Measurements from ENCODE around the gene GRIN2B. TPM values are rescaled to one million over a fixed set of nuclear protein-coding genes. Genes with fewer than 3 reads are reported as not detected.

GRIN2B gene
- total RNA-seq, 1 donor from 2014 or later = 0.11 TPM

- H3K4me1 ChIP-seq = no peaks in the 10 kb centered on the region
- DNase-seq (ENCODE audit: low spot score in 2 of 2) = no peak
- H3K27me3 ChIP-seq = no peaks in the 10 kb centered on the region
- TF ChIP-seq, protein P1, sequence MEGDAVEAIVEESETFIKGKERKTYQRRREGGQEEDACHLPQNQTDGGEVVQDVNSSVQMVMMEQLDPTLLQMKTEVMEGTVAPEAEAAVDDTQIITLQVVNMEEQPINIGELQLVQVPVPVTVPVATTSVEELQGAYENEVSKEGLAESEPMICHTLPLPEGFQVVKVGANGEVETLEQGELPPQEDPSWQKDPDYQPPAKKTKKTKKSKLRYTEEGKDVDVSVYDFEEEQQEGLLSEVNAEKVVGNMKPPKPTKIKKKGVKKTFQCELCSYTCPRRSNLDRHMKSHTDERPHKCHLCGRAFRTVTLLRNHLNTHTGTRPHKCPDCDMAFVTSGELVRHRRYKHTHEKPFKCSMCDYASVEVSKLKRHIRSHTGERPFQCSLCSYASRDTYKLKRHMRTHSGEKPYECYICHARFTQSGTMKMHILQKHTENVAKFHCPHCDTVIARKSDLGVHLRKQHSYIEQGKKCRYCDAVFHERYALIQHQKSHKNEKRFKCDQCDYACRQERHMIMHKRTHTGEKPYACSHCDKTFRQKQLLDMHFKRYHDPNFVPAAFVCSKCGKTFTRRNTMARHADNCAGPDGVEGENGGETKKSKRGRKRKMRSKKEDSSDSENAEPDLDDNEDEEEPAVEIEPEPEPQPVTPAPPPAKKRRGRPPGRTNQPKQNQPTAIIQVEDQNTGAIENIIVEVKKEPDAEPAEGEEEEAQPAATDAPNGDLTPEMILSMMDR (IDR thresholded peaks at IDR 0.05) = no peak
- H3K27ac ChIP-seq = no peak overlapping the region
- intact Hi-C loops (cut with DNase I) = no loop called here
- H3K36me3 ChIP-seq = no peaks in the 10 kb centered on the region
- H3K9me3 ChIP-seq = no peaks in the 10 kb centered on the region
- H3K4me3 ChIP-seq = no peak overlapping the region
Measured at GRCh38 chr12:13959131-13959723, 22.2 kb downstream of the GRIN2B start.

DNA sequence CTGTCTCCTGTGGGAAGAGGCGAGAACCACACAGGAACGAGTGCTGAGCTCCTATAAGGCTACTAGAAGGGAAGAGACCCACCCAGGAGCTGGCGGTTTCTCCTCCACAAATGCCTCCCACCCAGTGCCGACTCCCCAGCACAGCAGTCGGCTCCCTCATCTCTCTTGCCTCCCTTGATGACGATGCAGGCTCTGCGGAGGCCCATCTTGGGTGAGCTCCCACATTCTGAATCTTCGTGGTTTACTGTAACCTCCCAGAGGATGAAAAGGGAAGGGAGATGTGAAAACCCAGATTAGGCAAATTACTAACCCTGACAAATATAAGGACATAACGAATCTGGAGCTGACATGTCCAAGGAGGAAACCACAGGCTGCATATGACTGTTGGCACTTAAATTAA, 23.8 kb downstream of the GRIN2B start:
- H3K27me3 ChIP-seq = no peaks in the 10 kb centered on the region
- TF ChIP-seq, protein P1 (IDR thresholded peaks at IDR 0.05) = no peak
- no peak overlapping the region for H3K4me3 ChIP-seq
- no peaks in the 10 kb centered on the region for H3K9me3 ChIP-seq
- H3K36me3 ChIP-seq = no peaks in the 10 kb centered on the region
- DNase-seq (ENCODE audit: low spot score in 2 of 2) = no peak
- intact Hi-C loops (cut with DNase I) = no loop called here
- H3K4me1 ChIP-seq = no peaks in the 10 kb centered on the region
- H3K27ac ChIP-seq = no peak overlapping the region

DNA sequence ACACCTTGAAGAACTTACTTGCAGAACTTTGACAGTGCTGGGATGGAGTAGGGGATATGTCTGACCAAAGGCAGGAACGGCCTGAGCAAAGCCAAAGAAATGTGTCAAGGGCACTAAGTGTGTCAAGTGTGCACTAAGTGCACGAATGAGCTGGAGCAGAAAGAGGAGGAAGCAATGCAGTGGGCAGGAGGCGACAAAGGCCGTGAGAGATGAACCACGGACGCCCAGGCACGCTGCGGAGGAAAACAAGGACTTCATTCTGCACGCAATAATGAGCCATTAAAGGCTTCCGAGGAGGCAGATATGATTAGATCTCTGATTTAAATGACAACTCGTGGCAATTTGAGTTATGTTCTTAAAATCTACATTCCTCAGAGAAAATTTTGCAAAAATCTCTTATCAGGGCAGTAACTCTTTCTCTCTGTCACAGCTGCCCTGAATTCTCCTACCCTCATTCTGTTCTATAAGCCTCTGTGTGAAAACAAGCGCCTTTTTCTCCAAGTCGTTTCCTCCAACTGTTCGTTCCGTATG, 25.3 kb downstream of the GRIN2B start:
- Histone ChIP-seq H3K27me3 (no peaks in the 10 kb centered on the region), H3K4me1 (no peaks in the 10 kb centered on the region), H3K4me3 (no peak overlapping the region), H3K36me3 (no peaks in the 10 kb centered on the region), H3K9me3 (no peaks in the 10 kb centered on the region), H3K27ac (no peak overlapping the region)
- no peak for DNase-seq (ENCODE audit: low spot score in 2 of 2)
- intact Hi-C loops (cut with DNase I) = no loop called here
- TF ChIP-seq, protein P1 (IDR thresholded peaks at IDR 0.05) = no peak

DNA sequence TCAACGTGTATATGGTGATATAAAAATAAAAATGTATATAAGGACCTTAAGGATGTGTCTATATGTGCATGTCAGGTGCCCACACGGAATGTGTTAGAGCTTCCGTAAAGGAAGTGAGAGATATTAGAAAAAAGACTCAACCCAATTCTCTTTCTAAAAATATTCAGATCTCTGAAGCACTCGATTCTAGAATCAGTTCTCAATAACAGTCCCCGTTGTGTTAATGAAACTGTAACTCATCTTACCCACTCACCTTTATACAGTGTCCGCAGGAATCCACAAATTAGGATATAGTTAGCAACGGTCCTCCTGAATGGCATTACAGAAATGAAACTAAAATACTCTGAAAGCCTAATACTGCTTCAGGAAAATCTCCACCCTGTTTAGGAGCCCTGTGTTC, 29.3 kb downstream of the GRIN2B start:
- Histone ChIP-seq H3K36me3 (no peaks in the 10 kb centered on the region), H3K4me3 (no peak overlapping the region), H3K27me3 (no peaks in the 10 kb centered on the region), H3K9me3 (no peaks in the 10 kb centered on the region), H3K4me1 (no peaks in the 10 kb centered on the region), H3K27ac (no peak overlapping the region)
- intact Hi-C loops (cut with DNase I) = no loop called here
- no peak for DNase-seq (ENCODE audit: low spot score in 2 of 2)
- TF ChIP-seq, protein P1 (IDR thresholded peaks at IDR 0.05) = no peak

DNA sequence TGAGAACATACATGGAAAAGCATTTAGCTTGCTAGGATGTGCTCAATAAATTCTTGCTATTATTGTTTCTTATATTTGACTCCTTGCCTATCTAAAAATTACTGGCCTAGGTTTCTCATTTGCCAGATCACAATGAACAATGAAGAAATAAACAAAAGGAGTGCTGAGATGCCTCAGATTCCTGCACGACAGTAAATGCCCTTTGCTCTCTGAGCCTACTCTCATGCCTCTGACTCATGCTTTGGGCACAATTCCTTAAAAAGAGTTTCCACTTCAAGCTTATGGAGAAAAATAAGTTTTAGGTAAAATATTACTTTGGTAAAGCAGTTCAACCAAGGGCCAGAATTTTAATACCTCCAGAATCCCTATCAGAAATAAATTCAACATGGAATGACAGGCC, 30.9 kb downstream of the GRIN2B start:
- Histone ChIP-seq H3K27me3 (no peaks in the 10 kb centered on the region), H3K9me3 (no peaks in the 10 kb centered on the region), H3K36me3 (no peaks in the 10 kb centered on the region), H3K4me1 (no peaks in the 10 kb centered on the region), H3K4me3 (no peak overlapping the region), H3K27ac (no peak overlapping the region)
- TF ChIP-seq, protein P1 (IDR thresholded peaks at IDR 0.05) = no peak
- DNase-seq (ENCODE audit: low spot score in 2 of 2) = no peak
- intact Hi-C loops (cut with DNase I) = no loop called here

GRCh38 chr12:13948621-13949020, 32.8 kb downstream of the GRIN2B start:
- no peak for DNase-seq (ENCODE audit: low spot score in 2 of 2)
- no peaks in the 10 kb centered on the region for H3K9me3 ChIP-seq
- TF ChIP-seq, protein P1 (IDR thresholded peaks at IDR 0.05) = no peak
- H3K36me3 ChIP-seq = no peaks in the 10 kb centered on the region
- no peaks in the 10 kb centered on the region for H3K27me3 ChIP-seq
- intact Hi-C loops (cut with DNase I) = no loop called here
- no peak overlapping the region for H3K27ac ChIP-seq
- H3K4me3 ChIP-seq = no peak overlapping the region
- H3K4me1 ChIP-seq = no peaks in the 10 kb centered on the region

Measured in ascending aorta (tissue), 2 donors.